Sigmoid colon (tissue), 7 donors: Measurements from ENCODE around the gene SH3PXD2B. TPM values are rescaled to one million over a fixed set of nuclear protein-coding genes. Genes with fewer than 3 reads are reported as not detected.

Experiments used
- DNase-seq: peaks from one replicate; pipeline ENCODE4 v3.0.0-alpha.2; 2019
- H3K27ac ChIP-seq, 4 donors: fragments of 200-600 bp; sonication (generic); one replicate each; pipeline ENCODE4 v1.5.1; 2016 to 2019; ENCODE audit warnings: mild to moderate bottlenecking in 1 of 4
- H3K27me3 ChIP-seq, 3 donors: fragments of 200-600 bp; sonication (generic); one replicate each; pipeline ENCODE4 v1.5.1; 2019; ENCODE audit warnings: mild to moderate bottlenecking in 1 of 3
- H3K36me3 ChIP-seq, 4 donors: fragments of 200-600 bp; sonication (generic); one replicate each; pipeline ENCODE4 v1.5.1; 2016 to 2019
- H3K4me1 ChIP-seq, 4 donors: fragments of 200-600 bp; sonication (generic); one replicate each; pipeline ENCODE4 v1.5.1; 2017 to 2019
- H3K4me3 ChIP-seq, 4 donors: fragments of 200-600 bp; sonication (generic); one replicate each; pipeline ENCODE4 v1.5.1; 2017 to 2019; ENCODE audit warnings: mild to moderate bottlenecking in 2 of 4, moderate library complexity in 1 of 4
- H3K9me3 ChIP-seq, 4 donors: fragments of 200-600 bp in 3 of 4; sonication (generic) in 3 of 4; one replicate each; pipeline versions ENCODE4 v1.5.1 to v1.6.1; 2013 to 2019
- EP300 ChIP-seq, 4 donors: sonication (generic); formaldehyde crosslinking; IDR thresholded peaks; one replicate each; pipeline ENCODE4 v1.6.1; 2017; ENCODE audit warnings: antibody characterized with exemption in 4 of 4
- POLR2A ChIP-seq, 2 donors: fragments of 450-650 bp; IDR thresholded peaks; one replicate each; pipeline ENCODE4 v1.6.1; 2016; ENCODE audit warnings: antibody characterized with exemption in 2 of 2, mild to moderate bottlenecking in 2 of 2, moderate library complexity in 2 of 2
- POLR2AphosphoS5 ChIP-seq, 4 donors: sonication (generic); formaldehyde crosslinking; IDR thresholded peaks; one replicate each; pipeline ENCODE4 v1.6.1; 2017; ENCODE audit warnings: antibody characterized with exemption in 4 of 4
- WGBS, 2 donors: extraction: QIAGEN DNeasy Blood & Tissue Kit; methylation state at CpG; one replicate each; pipeline ENCODE4 v1.1.7; 2013; 5-methylcytosine and 5-hydroxymethylcytosine counted together
- intact Hi-C: fragments of 100-400 bp; cut with DNase I; formaldehyde crosslinking; loops from one replicate; pipeline ENCODE4 v1.15.1; 2023
- polyA plus RNA-seq, 3 donors: library from polyadenylated mRNA; stranded (reverse); fragments of 200-250 nt; gene quantifications; one replicate each; pipeline ENCODE4 v1.2.3, GENCODE V29; 2013
- total RNA-seq, 4 donors: library from RNA; depleted of rRNA; stranded (reverse); fragments of >200 nt; gene quantifications; one replicate each; pipeline ENCODE4 v1.1.0, GENCODE V29; 2016
- TF ChIP-seq, protein P1 (sequence below), 4 experiments: fragments of 450-650 bp in 3 of 4; fragments of 200-600 bp in 1 of 4; IDR thresholded peaks; one replicate each; pipeline ENCODE4 v1.5.1; 2016 to 2019; ENCODE audit warnings: antibody characterized with exemption in 4 of 4, mild to moderate bottlenecking in 3 of 4, moderate library complexity in 2 of 4
- donor health status: healthy with polysubstance abuse.
- donor health status: Bipolar disorder and iron deficiency.
- donor health status: healthy.

The SH3PXD2B gene
- total and polyA plus RNA-seq, 7 donors, result 3.6 to 45.7 (median 19.3) TPM

DNA sequence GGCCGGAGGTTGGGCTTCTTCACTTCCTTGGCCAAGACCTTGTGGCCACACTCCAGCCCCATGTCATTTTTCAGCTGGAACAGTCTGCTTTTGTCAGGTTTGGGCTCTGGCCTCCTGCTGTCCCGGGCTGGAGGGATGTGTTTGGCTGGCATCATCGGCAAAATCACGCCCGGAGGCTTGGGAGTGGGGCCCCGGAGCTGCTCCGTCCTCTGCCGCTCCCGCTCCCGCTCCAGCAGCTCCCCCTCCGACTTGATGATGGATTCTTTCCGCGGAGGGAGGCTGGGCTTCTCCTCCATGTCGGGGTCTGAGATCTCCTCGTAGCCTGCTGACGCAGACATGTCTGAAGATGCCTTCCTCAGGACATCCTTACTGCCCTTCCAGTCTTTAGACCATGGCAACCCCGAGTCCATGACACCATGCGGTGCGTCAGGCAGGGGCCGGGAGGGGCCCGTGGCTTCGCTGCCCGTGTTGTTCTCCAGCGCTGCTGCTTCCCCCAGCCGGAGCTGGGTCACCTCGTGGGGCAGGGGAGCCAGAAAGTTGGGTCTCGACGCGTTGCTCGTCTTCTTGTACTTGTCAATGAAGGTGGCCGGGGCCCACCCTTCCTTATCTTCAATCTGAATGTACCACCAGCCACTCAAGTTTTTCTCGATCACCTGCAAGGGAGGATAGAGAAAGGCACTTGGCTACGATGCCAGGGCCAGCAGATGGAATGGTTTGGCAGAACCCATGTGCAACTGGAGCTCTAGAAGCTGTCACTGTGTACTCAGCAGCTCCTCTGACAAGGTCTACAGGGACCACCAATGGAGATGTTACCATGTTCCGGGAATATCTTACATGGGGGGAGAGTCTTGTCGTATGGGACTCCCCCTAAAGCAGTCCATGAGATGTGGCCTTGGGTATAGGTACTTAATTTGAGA, 114.8 kb downstream of the SH3PXD2B start:
- Histone ChIP-seq H3K27me3 (no peaks in the 10 kb centered on the region), H3K36me3 (peaks cover 0 to 71% (median 34%) of the 10 kb centered on the region in 4 donors)
- intact Hi-C loops, result no loop called here

DNA sequence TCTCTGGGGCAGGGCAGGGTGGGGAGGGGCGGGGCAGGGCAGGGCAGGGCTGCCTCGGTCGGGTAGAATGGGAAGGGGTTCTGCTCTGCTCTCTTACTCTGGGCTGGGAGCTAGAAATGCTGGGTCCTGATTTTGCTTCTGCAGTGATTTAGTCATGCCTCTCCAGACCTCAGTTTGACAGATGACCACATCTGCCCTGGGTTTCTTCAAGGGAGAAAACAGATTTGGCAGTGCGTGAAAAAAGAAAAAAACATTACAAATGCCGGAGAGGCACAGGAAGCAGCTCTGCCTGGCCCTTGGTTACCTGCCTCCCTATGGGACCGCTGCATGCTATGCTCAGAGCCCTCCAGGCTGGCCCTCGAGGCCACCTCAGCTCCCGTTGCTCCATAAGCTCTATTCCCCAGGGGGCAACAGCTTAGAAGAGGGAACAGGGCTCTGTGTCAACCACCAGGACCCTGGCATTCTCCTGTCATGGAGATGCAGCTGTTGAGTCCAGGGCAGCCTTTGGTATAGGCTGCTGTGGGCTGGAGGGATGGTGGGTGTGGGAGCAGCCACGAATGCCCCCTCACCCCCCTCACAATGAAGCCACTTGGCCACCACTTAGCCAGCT, 117.5 kb downstream of the SH3PXD2B start:
- Histone ChIP-seq H3K27ac (no peak overlapping the region), H3K9me3 (no peaks in the 10 kb centered on the region), H3K4me3 (no peak overlapping the region), H3K36me3 (peaks cover 0 to 47% (median 26%) of the 10 kb centered on the region in 4 donors), H3K4me1 (no peaks in the 10 kb centered on the region), H3K27me3 (no peaks in the 10 kb centered on the region)
- intact Hi-C loops, result no loop called here
- TF ChIP-seq POLR2AphosphoS5 (IDR thresholded peaks at IDR 0.05), result no peak
- TF ChIP-seq EP300 (IDR thresholded peaks at IDR 0.05), result no peak
- TF ChIP-seq POLR2A (IDR thresholded peaks at IDR 0.05), result no peak
- TF ChIP-seq, protein P1, sequence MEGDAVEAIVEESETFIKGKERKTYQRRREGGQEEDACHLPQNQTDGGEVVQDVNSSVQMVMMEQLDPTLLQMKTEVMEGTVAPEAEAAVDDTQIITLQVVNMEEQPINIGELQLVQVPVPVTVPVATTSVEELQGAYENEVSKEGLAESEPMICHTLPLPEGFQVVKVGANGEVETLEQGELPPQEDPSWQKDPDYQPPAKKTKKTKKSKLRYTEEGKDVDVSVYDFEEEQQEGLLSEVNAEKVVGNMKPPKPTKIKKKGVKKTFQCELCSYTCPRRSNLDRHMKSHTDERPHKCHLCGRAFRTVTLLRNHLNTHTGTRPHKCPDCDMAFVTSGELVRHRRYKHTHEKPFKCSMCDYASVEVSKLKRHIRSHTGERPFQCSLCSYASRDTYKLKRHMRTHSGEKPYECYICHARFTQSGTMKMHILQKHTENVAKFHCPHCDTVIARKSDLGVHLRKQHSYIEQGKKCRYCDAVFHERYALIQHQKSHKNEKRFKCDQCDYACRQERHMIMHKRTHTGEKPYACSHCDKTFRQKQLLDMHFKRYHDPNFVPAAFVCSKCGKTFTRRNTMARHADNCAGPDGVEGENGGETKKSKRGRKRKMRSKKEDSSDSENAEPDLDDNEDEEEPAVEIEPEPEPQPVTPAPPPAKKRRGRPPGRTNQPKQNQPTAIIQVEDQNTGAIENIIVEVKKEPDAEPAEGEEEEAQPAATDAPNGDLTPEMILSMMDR (IDR thresholded peaks at IDR 0.05), result no peak
- WGBS, 2 donors, result 73 to 80% methylated on average over 9 of the region's 9 CpGs
- no peak for DNase-seq

More for the DNA sequence above, 114.8 kb downstream of the SH3PXD2B start:
- DNase-seq, result no peak
- Histone ChIP-seq H3K27ac (no peak overlapping the region), H3K4me1 (no peaks in the 10 kb centered on the region), H3K4me3 (no peak overlapping the region), H3K9me3 (no peaks in the 10 kb centered on the region)
- TF ChIP-seq POLR2A (IDR thresholded peaks at IDR 0.05), result no peak
- TF ChIP-seq, protein P1 (IDR thresholded peaks at IDR 0.05), result no peak
- WGBS, 2 donors, result 94 to 96% methylated on average over 35 of the region's 35 CpGs

- peaks cover 0 to 42% (median 25%) of the 10 kb centered on the region in 4 donors for H3K36me3 ChIP-seq
- WGBS, 2 donors, result 45 to 68% methylated on average over 10 of the region's 10 CpGs
These were observed 118.1 kb downstream of the SH3PXD2B start for GRCh38 chr5:172336264-172336663.

GRCh38 chr5:172335721-172336120, 118.6 kb downstream of the SH3PXD2B start:
- H3K36me3 ChIP-seq, result peaks cover 0 to 36% (median 21%) of the 10 kb centered on the region in 4 donors

More at GRCh38 chr5:172336264-172336663, 118.1 kb downstream of the SH3PXD2B start:
- no peak for TF ChIP-seq EP300 (IDR thresholded peaks at IDR 0.05)
- TF ChIP-seq POLR2A (IDR thresholded peaks at IDR 0.05), result no peak
- TF ChIP-seq, protein P1 (IDR thresholded peaks at IDR 0.05), result no peak
- TF ChIP-seq POLR2AphosphoS5 (IDR thresholded peaks at IDR 0.05), result no peak
- Histone ChIP-seq H3K4me1 (no peaks in the 10 kb centered on the region), H3K27ac (no peak overlapping the region), H3K9me3 (no peaks in the 10 kb centered on the region), H3K27me3 (no peaks in the 10 kb centered on the region), H3K4me3 (no peak overlapping the region)
- DNase-seq, result no peak
- intact Hi-C loops, result no loop called here

More at GRCh38 chr5:172335721-172336120, 118.6 kb downstream of the SH3PXD2B start:
- WGBS, 2 donors, result 89 to 91% methylated on average over 4 of the region's 4 CpGs
- Histone ChIP-seq H3K27me3 (no peaks in the 10 kb centered on the region), H3K4me3 (no peak overlapping the region), H3K9me3 (no peaks in the 10 kb centered on the region), H3K27ac (no peak overlapping the region), H3K4me1 (no peaks in the 10 kb centered on the region)
- no peak for DNase-seq
- TF ChIP-seq, protein P1 (IDR thresholded peaks at IDR 0.05), result no peak
- TF ChIP-seq EP300 (IDR thresholded peaks at IDR 0.05), result no peak
- no peak for TF ChIP-seq POLR2AphosphoS5 (IDR thresholded peaks at IDR 0.05)
- TF ChIP-seq POLR2A (IDR thresholded peaks at IDR 0.05), result no peak
- intact Hi-C loops, result no loop called here
